OCI-LY7 (cell line): ENCODE measurements around the gene OR10A6. TPM values are rescaled to one million over a fixed set of nuclear protein-coding genes. Genes with fewer than 3 reads are reported as not detected.
A peak's percentile ranks its signal among the peaks of the same experiment; 100 is the strongest.

ENCODE experiments used
- BruUV-seq: library from RNA; stranded (reverse); fragments of 400-500 nt; replicated peaks from 2 replicates; lab custom pipeline; 2021; lab: Mats Ljungman, UMichigan
- CTCF ChIA-PET: fragments of 300-600 bp; sonication (Branson Sonifier 250); formaldehyde crosslinking; loops from one replicate; lab custom pipeline; 2022; ENCODE audit warnings: antibody characterized with exemption; ENCODE audit not compliant: unreplicated experiment; lab: Charles Lee
- POLR2A ChIA-PET: fragments of 300-600 bp; sonication (Branson Sonifier 250); formaldehyde crosslinking; loops from one replicate; lab custom pipeline; 2022; ENCODE audit warnings: antibody characterized with exemption; lab: Charles Lee
- DNase-seq: peaks from one replicate; pipeline ENCODE4 v3.0.0-alpha.2; 2015; ENCODE audit warnings: low spot score
- H2AFZ ChIP-seq: fragments of 200-600 bp; sonication (generic), shearing (Covaris generic); 2 replicates; pipeline ENCODE4 v1.6.1; 2014; ENCODE audit warnings: mild to moderate bottlenecking, antibody characterized with exemption, low read length, moderate library complexity
- H3K27ac ChIP-seq: fragments of 200-600 bp; sonication (generic); 2 replicates; pipeline ENCODE4 v1.5.1; 2014; ENCODE audit warnings: mixed run types, low read depth, mild to moderate bottlenecking, moderate library complexity, low read length, inconsistent platforms; ENCODE audit not compliant: poor library complexity, severe bottlenecking
- H3K36me3 ChIP-seq: fragments of 200-600 bp; sonication (generic); 2 replicates; pipeline ENCODE4 v1.6.1; 2014; ENCODE audit warnings: mild to moderate bottlenecking, antibody characterized with exemption, low read length, moderate library complexity, mixed read lengths; ENCODE audit not compliant: insufficient read depth
- H3K4me1 ChIP-seq: fragments of 200-600 bp; sonication (generic); 2 replicates; pipeline ENCODE4 v1.5.1; 2014; ENCODE audit warnings: mild to moderate bottlenecking, low read length; ENCODE audit not compliant: insufficient read depth, poor library complexity, severe bottlenecking
- H3K4me2 ChIP-seq: fragments of 200-600 bp; sonication (generic); 2 replicates; pipeline ENCODE4 v1.6.1; 2014; ENCODE audit warnings: mild to moderate bottlenecking, low read length
- H3K4me3 ChIP-seq: fragments of 200-600 bp; sonication (generic); 2 replicates; pipeline ENCODE4 v1.5.1; 2014; ENCODE audit warnings: mild to moderate bottlenecking, low read depth, low read length; ENCODE audit not compliant: poor library complexity, severe bottlenecking
- H3K79me2 ChIP-seq: fragments of 200-600 bp; sonication (generic); 2 replicates; pipeline ENCODE4 v1.6.1; 2016; ENCODE audit warnings: low read depth, mild to moderate bottlenecking, low read length, moderate library complexity, mixed read lengths; ENCODE audit not compliant: insufficient read depth
- H3K9me2 ChIP-seq: fragments of 200-600 bp; sonication (generic); 2 replicates; pipeline ENCODE4 v1.6.1; 2016; ENCODE audit warnings: mild to moderate bottlenecking, low read length, mixed read lengths; ENCODE audit not compliant: insufficient read depth
- H3K9me3 ChIP-seq: fragments of 200-600 bp; sonication (generic); 2 replicates; pipeline ENCODE4 v1.6.1; 2014; ENCODE audit warnings: mild to moderate bottlenecking, mixed run types, low read length, mixed read lengths
- H4K20me1 ChIP-seq: fragments of 200-600 bp; sonication (generic); 2 replicates; pipeline ENCODE4 v1.6.1; 2014; ENCODE audit warnings: mild to moderate bottlenecking, antibody characterized with exemption, low read length, moderate library complexity, mixed read lengths; ENCODE audit not compliant: insufficient read depth
- EZH2phosphoT487 ChIP-seq: fragments of 200-600 bp; sonication (generic); IDR thresholded peaks from 2 replicates; pipeline ENCODE4 v1.6.1; 2018; ENCODE audit warnings: low read depth, borderline replicate concordance, mild to moderate bottlenecking, mixed run types, antibody characterized with exemption, low read length, moderate library complexity, mixed read lengths
- intact Hi-C: fragments of 100-400 bp; cut with micrococcal nuclease; formaldehyde crosslinking; loops from one replicate; pipeline ENCODE4 v1.10.0; 2022; ENCODE audit not compliant: unreplicated experiment
- total RNA-seq, 2 experiments: library from RNA; depleted of rRNA in 1 of 2; stranded (reverse); fragments of >200 nt in 1 of 2; shearing (Covaris generic) in 1 of 2; gene quantifications; 2 replicates each; pipeline ENCODE4 v1.2.3, GENCODE V29; 2014 to 2022
- TF ChIP-seq, protein P1 (sequence below): fragments of 200-600 bp; sonication (generic); conservative IDR thresholded peaks from 2 replicates; pipeline ENCODE4 v1.5.1; 2014; ENCODE audit warnings: mild to moderate bottlenecking, antibody characterized with exemption, low read length, moderate library complexity, mixed read lengths

OR10A6 gene
- total RNA-seq, 2 experiments from 2014 or later: not detected

DNA sequence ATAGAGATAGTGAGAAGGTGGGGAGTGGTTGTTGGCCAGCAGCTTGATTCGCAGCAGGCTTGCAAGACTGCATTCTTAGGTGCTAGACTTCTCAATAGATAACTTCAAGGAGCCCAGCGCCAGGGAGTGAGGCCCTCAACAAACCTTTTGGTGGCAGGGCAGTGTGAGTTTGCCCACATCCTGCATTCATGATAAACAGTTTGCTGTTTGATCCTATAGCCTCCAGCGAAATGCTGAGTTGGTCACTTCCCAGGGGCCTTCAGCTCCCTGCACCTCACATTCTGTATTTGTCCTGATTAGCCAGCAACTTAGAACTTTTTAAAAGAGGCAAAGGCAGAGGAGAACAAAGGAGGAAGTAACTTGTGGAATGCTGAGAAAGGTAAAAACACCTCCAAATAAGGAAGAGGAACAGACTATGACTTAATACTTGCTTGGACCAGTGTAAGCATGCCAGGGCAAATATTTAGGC lies 25.1 kb downstream of the OR10A6 start:
- no TSS peak for BruUV-seq
- TF ChIP-seq, protein P1, sequence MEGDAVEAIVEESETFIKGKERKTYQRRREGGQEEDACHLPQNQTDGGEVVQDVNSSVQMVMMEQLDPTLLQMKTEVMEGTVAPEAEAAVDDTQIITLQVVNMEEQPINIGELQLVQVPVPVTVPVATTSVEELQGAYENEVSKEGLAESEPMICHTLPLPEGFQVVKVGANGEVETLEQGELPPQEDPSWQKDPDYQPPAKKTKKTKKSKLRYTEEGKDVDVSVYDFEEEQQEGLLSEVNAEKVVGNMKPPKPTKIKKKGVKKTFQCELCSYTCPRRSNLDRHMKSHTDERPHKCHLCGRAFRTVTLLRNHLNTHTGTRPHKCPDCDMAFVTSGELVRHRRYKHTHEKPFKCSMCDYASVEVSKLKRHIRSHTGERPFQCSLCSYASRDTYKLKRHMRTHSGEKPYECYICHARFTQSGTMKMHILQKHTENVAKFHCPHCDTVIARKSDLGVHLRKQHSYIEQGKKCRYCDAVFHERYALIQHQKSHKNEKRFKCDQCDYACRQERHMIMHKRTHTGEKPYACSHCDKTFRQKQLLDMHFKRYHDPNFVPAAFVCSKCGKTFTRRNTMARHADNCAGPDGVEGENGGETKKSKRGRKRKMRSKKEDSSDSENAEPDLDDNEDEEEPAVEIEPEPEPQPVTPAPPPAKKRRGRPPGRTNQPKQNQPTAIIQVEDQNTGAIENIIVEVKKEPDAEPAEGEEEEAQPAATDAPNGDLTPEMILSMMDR: no peak
- no peak for TF ChIP-seq EZH2phosphoT487
- DNase-seq: no peak
- H3K27ac ChIP-seq: no peak overlapping the region
- H3K4me2 ChIP-seq: no peak overlapping the region
- intact Hi-C loops: no loop called here
- no peaks in the 10 kb centered on the region for H3K79me2 ChIP-seq
- no peak overlapping the region for H3K4me3 ChIP-seq
- H3K9me2 ChIP-seq: no peaks in the 10 kb centered on the region
- no peaks in the 10 kb centered on the region for H4K20me1 ChIP-seq
- no peaks in the 10 kb centered on the region for H3K9me3 ChIP-seq
- H3K36me3 ChIP-seq: no peaks in the 10 kb centered on the region
- POLR2A ChIA-PET: interaction anchor here (0.6 to 0.7 kb wide), 2 partner anchors 47 to 116 kb away, joined by 3 to 4 read pairs; no protein-coding TSS in a partner anchor
- peak overlapping the region; percentile 19; the same call in 1 of the 2 replicates for H2AFZ ChIP-seq
- no peaks in the 10 kb centered on the region for H3K4me1 ChIP-seq
- CTCF ChIA-PET: no interaction called here

DNA sequence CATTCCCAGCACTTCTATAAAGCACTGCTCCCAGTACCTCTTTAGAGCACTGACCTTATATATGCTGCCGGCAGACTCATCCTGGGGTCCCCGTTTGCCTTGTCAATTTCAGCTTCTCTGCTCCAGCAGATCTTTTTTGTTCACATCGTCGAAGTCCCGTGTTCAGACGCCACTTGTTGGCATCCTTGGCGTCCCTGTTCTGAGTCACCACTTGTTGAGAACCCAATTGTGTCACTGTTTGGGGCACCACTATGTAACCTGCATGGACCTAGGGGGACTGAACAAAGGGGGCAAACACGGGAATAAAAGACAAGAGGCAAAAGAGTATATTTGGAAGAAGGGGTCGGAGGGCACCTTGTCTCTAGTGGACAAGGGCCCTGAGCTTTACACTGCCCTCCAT lies 25.5 kb downstream of the OR10A6 start:
- no peaks in the 10 kb centered on the region for H3K36me3 ChIP-seq
- CTCF ChIA-PET: no interaction called here
- H3K9me2 ChIP-seq: no peaks in the 10 kb centered on the region
- no peak overlapping the region for H3K4me2 ChIP-seq
- intact Hi-C loops: no loop called here
- H2AFZ ChIP-seq: no peak overlapping the region
- BruUV-seq: no TSS peak
- no peak for TF ChIP-seq EZH2phosphoT487
- TF ChIP-seq, protein P1: no peak
- no peak overlapping the region for H3K4me3 ChIP-seq
- no peaks in the 10 kb centered on the region for H3K4me1 ChIP-seq
- DNase-seq: no peak
- no peaks in the 10 kb centered on the region for H4K20me1 ChIP-seq
- H3K27ac ChIP-seq: no peak overlapping the region
- no peaks in the 10 kb centered on the region for H3K79me2 ChIP-seq
- no peaks in the 10 kb centered on the region for H3K9me3 ChIP-seq
- POLR2A ChIA-PET: interaction anchor here (0.9 kb wide), 1 partner anchor 48 kb away, joined by 3 read pairs; no protein-coding TSS in a partner anchor

DNA sequence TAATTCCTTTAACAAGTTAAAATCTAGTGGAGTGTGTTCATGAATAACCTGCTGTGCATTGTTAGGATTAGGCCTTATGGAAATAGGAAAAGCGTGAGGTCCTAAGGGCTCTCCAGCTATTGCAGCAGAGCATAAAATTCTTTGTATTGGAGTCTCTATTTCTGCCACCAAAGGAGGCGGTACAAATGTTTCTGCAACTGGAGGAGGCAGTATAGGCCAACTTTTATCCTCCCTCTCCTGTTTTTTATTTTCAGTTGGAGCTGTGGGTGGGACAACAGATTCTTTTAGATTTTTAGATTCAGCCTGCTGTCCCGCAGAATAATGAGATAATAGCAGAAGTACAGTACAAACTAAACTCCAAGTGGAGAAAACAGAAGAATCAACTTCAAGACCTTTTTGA lies 26.2 kb downstream of the OR10A6 start:
- Histone ChIP-seq H3K4me3 (no peak overlapping the region), H4K20me1 (no peaks in the 10 kb centered on the region), H3K79me2 (no peaks in the 10 kb centered on the region), H3K4me1 (no peaks in the 10 kb centered on the region), H3K36me3 (no peaks in the 10 kb centered on the region), H3K4me2 (no peak overlapping the region), H3K9me2 (no peaks in the 10 kb centered on the region), H2AFZ (no peak overlapping the region), H3K9me3 (no peaks in the 10 kb centered on the region), H3K27ac (no peak overlapping the region)
- no peak for DNase-seq
- no peak for TF ChIP-seq EZH2phosphoT487
- TF ChIP-seq, protein P1: 0 out of 2 replicates have a peak, but pooled peaks have one; percentile 13
- no TSS peak for BruUV-seq
- intact Hi-C loops: no loop called here
- CTCF ChIA-PET: no interaction called here
- POLR2A ChIA-PET: interaction anchor here (0.9 kb wide), 1 partner anchor 48 kb away, joined by 3 read pairs; no protein-coding TSS in a partner anchor
